Endodermal cell (in vitro differentiated cells): ENCODE data around the gene GUCY1B1. TPM values are rescaled to one million over a fixed set of nuclear protein-coding genes. Genes with fewer than 3 reads are reported as not detected.

Source experiments
- DNase-seq: peaks from one replicate; pipeline ENCODE4 v3.0.0-alpha.2; 2017
- H3K27ac ChIP-seq: 2 replicates; pipeline ENCODE4 v1.5.1; 2013; ENCODE audit warnings: mild to moderate bottlenecking, low read depth, low read length, moderate library complexity
- H3K27me3 ChIP-seq: 2 replicates; pipeline ENCODE4 v1.6.1; 2013; ENCODE audit warnings: mild to moderate bottlenecking, low read length, moderate library complexity; ENCODE audit not compliant: insufficient read depth, control insufficient read depth, poor library complexity, severe bottlenecking
- H3K36me3 ChIP-seq: 2 replicates; pipeline ENCODE4 v1.7.0; 2013; ENCODE audit warnings: mild to moderate bottlenecking, low read length, moderate library complexity; ENCODE audit not compliant: control insufficient read depth, insufficient read depth
- H3K4me1 ChIP-seq: one replicate; pipeline ENCODE4 v1.7.0; 2013; ENCODE audit warnings: low read length; ENCODE audit not compliant: control insufficient read depth, insufficient read depth
- H3K4me3 ChIP-seq: 2 replicates; pipeline ENCODE4 v1.5.1; 2013; ENCODE audit warnings: mild to moderate bottlenecking, low read length, moderate library complexity
- H3K9ac ChIP-seq: 2 replicates; pipeline ENCODE4 v1.6.1; 2013; ENCODE audit warnings: mild to moderate bottlenecking, low read length, moderate library complexity; ENCODE audit not compliant: poor library complexity, severe bottlenecking; ENCODE audit errors: extremely low read depth
- H3K9me3 ChIP-seq: 2 replicates; pipeline ENCODE4 v1.6.1; 2013; ENCODE audit warnings: mild to moderate bottlenecking, low read length, moderate library complexity; ENCODE audit not compliant: control insufficient read depth
- H3K27ac Mint-ChIP-seq: 2 replicates; pipeline ENCODE4 v1.8.0; 2020; ENCODE audit warnings: mixed read lengths
- H3K27me3 Mint-ChIP-seq: 2 replicates; pipeline ENCODE4 v1.8.0; 2021; ENCODE audit warnings: mild to moderate bottlenecking, mixed read lengths; ENCODE audit not compliant: insufficient read depth
- H3K36me3 Mint-ChIP-seq: 2 replicates; pipeline ENCODE4 v1.8.0; 2020; ENCODE audit warnings: low read depth, mixed read lengths
- H3K4me1 Mint-ChIP-seq: 2 replicates; pipeline ENCODE4 v1.8.0; 2020; ENCODE audit warnings: mixed read lengths
- H3K4me3 Mint-ChIP-seq: 2 replicates; pipeline ENCODE4 v1.8.0; 2020; ENCODE audit warnings: mild to moderate bottlenecking, moderate library complexity, mixed read lengths
- H3K9me3 Mint-ChIP-seq: 2 replicates; pipeline ENCODE4 v1.8.0; 2020; ENCODE audit warnings: mild to moderate bottlenecking, mixed read lengths
- WGBS, 2 experiments: methylation state at CpG; one replicate each; pipeline versions ENCODE4 v1.1.5 to v1.1.7; 2013; ENCODE audit warnings: missing lambda C conversion rate in 2 of 2, mixed read lengths in 1 of 2; ENCODE audit not compliant: insufficient coverage in 1 of 2, insufficient read length in 1 of 2; 5-methylcytosine and 5-hydroxymethylcytosine counted together
- total RNA-seq, 2 donors: library from RNA; stranded (reverse); fragmentation: NEBNext Ultra II Directional in 1 of 2; extraction: Animal tissue kit (Norgen Biotek cat#: 25700) in 1 of 2; gene quantifications; 2 replicates in 1 of 2; 3 replicates in 1 of 2; pipeline ENCODE4 v1.2.1, GENCODE V29; 2021
- TF ChIP-seq, protein P1 (sequence below): fragments of 200-600 bp; sonication (generic); conservative IDR thresholded peaks from 2 replicates; pipeline ENCODE4 v1.5.0; 2021; ENCODE audit warnings: antibody characterized with exemption, mild to moderate bottlenecking

Gene GUCY1B1
- total RNA-seq, 2 donors from 2014 or later: 1.8 to 3.4 TPM

GRCh38 chr4:155712846-155713245, 46.0 kb upstream of the GUCY1B1 start:
- peaks cover 11% of the 10 kb centered on the region for H3K27me3 ChIP-seq
- H3K4me1 Mint-ChIP-seq: peaks cover 1% of the 10 kb centered on the region
- no peaks in the 10 kb centered on the region for H3K9me3 Mint-ChIP-seq
- no peaks in the 10 kb centered on the region for H3K9me3 ChIP-seq
- no peaks in the 10 kb centered on the region for H3K36me3 Mint-ChIP-seq
- H3K36me3 ChIP-seq: no peaks in the 10 kb centered on the region
- 96 to 100% methylated on average over 1 to 3 of the region's 3 CpGs for WGBS, 2 experiments
- no peak overlapping the region for H3K9ac ChIP-seq
- TF ChIP-seq, protein P1, sequence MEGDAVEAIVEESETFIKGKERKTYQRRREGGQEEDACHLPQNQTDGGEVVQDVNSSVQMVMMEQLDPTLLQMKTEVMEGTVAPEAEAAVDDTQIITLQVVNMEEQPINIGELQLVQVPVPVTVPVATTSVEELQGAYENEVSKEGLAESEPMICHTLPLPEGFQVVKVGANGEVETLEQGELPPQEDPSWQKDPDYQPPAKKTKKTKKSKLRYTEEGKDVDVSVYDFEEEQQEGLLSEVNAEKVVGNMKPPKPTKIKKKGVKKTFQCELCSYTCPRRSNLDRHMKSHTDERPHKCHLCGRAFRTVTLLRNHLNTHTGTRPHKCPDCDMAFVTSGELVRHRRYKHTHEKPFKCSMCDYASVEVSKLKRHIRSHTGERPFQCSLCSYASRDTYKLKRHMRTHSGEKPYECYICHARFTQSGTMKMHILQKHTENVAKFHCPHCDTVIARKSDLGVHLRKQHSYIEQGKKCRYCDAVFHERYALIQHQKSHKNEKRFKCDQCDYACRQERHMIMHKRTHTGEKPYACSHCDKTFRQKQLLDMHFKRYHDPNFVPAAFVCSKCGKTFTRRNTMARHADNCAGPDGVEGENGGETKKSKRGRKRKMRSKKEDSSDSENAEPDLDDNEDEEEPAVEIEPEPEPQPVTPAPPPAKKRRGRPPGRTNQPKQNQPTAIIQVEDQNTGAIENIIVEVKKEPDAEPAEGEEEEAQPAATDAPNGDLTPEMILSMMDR: no peak
- no peaks in the 10 kb centered on the region for H3K4me1 ChIP-seq
- no peak overlapping the region for H3K4me3 Mint-ChIP-seq
- H3K27me3 Mint-ChIP-seq: peaks cover 18% of the 10 kb centered on the region
- no peak overlapping the region for H3K27ac ChIP-seq
- DNase-seq: no peak
- no peak overlapping the region for H3K4me3 ChIP-seq
- no peak overlapping the region for H3K27ac Mint-ChIP-seq

DNA sequence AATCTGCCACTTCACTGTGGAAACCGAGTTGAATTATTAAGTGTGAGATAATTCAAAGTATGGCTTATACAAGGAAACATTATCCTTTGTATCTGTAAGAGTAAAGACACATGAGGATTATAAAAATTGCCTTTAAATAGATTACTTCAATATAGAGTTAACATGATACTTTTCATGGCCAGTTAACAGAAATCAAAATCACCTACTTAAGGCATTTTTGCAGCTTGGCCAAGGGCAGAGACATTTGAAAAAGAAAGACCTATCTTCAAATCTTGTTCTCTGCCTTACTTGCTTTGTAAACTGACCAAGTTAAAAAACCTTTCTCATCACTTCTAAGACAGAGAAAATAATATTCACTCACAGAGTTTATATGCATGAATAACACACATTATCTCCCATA, 44.9 kb upstream of the GUCY1B1 start:
- Mint-ChIP-seq H3K4me1 (peaks cover 1% of the 10 kb centered on the region), H3K27me3 (peaks cover 22% of the 10 kb centered on the region), H3K9me3 (no peaks in the 10 kb centered on the region), H3K4me3 (no peak overlapping the region), H3K36me3 (no peaks in the 10 kb centered on the region), H3K27ac (no peak overlapping the region)
- no peak overlapping the region for H3K4me3 ChIP-seq
- no peaks in the 10 kb centered on the region for H3K36me3 ChIP-seq
- TF ChIP-seq, protein P1: no peak
- H3K4me1 ChIP-seq: no peaks in the 10 kb centered on the region
- H3K9ac ChIP-seq: no peak overlapping the region
- peaks cover 11% of the 10 kb centered on the region for H3K27me3 ChIP-seq
- 71% methylated on average over 1 of the region's 1 CpG for WGBS, 2 experiments
- no peak overlapping the region for H3K27ac ChIP-seq
- H3K9me3 ChIP-seq: no peaks in the 10 kb centered on the region
- no peak for DNase-seq

DNA sequence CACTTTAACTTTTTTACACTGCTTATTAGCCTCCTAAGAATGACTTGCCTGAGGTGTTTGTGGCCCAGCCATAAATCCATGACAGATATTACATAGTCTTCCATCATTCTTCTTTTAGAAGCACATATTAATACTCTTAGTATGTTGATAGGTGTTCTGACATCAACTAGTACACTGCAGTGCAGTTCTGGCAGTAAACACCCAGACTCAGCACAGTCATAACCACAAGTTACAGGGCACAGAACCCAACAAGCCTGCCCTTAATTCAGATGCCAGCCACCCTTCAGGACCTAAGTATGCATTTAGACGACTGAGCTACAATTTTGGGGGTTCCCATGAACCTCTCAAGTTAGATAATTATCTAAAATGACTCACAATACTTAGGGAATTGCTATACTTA, 36.5 kb upstream of the GUCY1B1 start:
- H3K36me3 ChIP-seq: no peaks in the 10 kb centered on the region
- WGBS, 2 experiments: 83% methylated on average over 1 of the region's 1 CpG; no CpG with 5 or more reads in 1 of the 2 experiments
- Mint-ChIP-seq H3K36me3 (no peaks in the 10 kb centered on the region), H3K4me1 (peaks cover 10% of the 10 kb centered on the region), H3K27ac (no peak overlapping the region), H3K27me3 (peaks cover 19% of the 10 kb centered on the region), H3K9me3 (no peaks in the 10 kb centered on the region), H3K4me3 (no peak overlapping the region)
- TF ChIP-seq, protein P1: no peak
- H3K4me3 ChIP-seq: no peak overlapping the region
- no peak overlapping the region for H3K9ac ChIP-seq
- DNase-seq: no peak
- H3K27me3 ChIP-seq: no peaks in the 10 kb centered on the region
- H3K9me3 ChIP-seq: no peaks in the 10 kb centered on the region
- H3K27ac ChIP-seq: no peak overlapping the region
- H3K4me1 ChIP-seq: peaks cover 3% of the 10 kb centered on the region
